OCI-LY7 (cell line): ENCODE data around the gene MRPL2. TPM values are rescaled to one million over a fixed set of nuclear protein-coding genes. Genes with fewer than 3 reads are reported as not detected.

Experiments
- BruUV-seq: library from RNA; stranded (reverse); fragments of 400-500 nt; replicated peaks from 2 replicates; lab custom pipeline; 2021; lab: Mats Ljungman, UMichigan
- CTCF ChIA-PET: fragments of 300-600 bp; sonication (Branson Sonifier 250); formaldehyde crosslinking; loops from one replicate; lab custom pipeline; 2022; ENCODE audit warnings: antibody characterized with exemption; ENCODE audit not compliant: unreplicated experiment; lab: Charles Lee
- POLR2A ChIA-PET: fragments of 300-600 bp; sonication (Branson Sonifier 250); formaldehyde crosslinking; loops from one replicate; lab custom pipeline; 2022; ENCODE audit warnings: antibody characterized with exemption; lab: Charles Lee
- DNase-seq: peaks from one replicate; pipeline ENCODE4 v3.0.0-alpha.2; 2015; ENCODE audit warnings: low spot score
- H2AFZ ChIP-seq: fragments of 200-600 bp; sonication (generic), shearing (Covaris generic); 2 replicates; pipeline ENCODE4 v1.6.1; 2014; ENCODE audit warnings: mild to moderate bottlenecking, antibody characterized with exemption, low read length, moderate library complexity
- H3K27ac ChIP-seq: fragments of 200-600 bp; sonication (generic); 2 replicates; pipeline ENCODE4 v1.5.1; 2014; ENCODE audit warnings: mixed run types, low read depth, mild to moderate bottlenecking, moderate library complexity, low read length, inconsistent platforms; ENCODE audit not compliant: poor library complexity, severe bottlenecking
- H3K36me3 ChIP-seq: fragments of 200-600 bp; sonication (generic); 2 replicates; pipeline ENCODE4 v1.6.1; 2014; ENCODE audit warnings: mild to moderate bottlenecking, antibody characterized with exemption, low read length, moderate library complexity, mixed read lengths; ENCODE audit not compliant: insufficient read depth
- H3K4me1 ChIP-seq: fragments of 200-600 bp; sonication (generic); 2 replicates; pipeline ENCODE4 v1.5.1; 2014; ENCODE audit warnings: mild to moderate bottlenecking, low read length; ENCODE audit not compliant: insufficient read depth, poor library complexity, severe bottlenecking
- H3K4me2 ChIP-seq: fragments of 200-600 bp; sonication (generic); 2 replicates; pipeline ENCODE4 v1.6.1; 2014; ENCODE audit warnings: mild to moderate bottlenecking, low read length
- H3K4me3 ChIP-seq: fragments of 200-600 bp; sonication (generic); 2 replicates; pipeline ENCODE4 v1.5.1; 2014; ENCODE audit warnings: mild to moderate bottlenecking, low read depth, low read length; ENCODE audit not compliant: poor library complexity, severe bottlenecking
- H3K79me2 ChIP-seq: fragments of 200-600 bp; sonication (generic); 2 replicates; pipeline ENCODE4 v1.6.1; 2016; ENCODE audit warnings: low read depth, mild to moderate bottlenecking, low read length, moderate library complexity, mixed read lengths; ENCODE audit not compliant: insufficient read depth
- H3K9me2 ChIP-seq: fragments of 200-600 bp; sonication (generic); 2 replicates; pipeline ENCODE4 v1.6.1; 2016; ENCODE audit warnings: mild to moderate bottlenecking, low read length, mixed read lengths; ENCODE audit not compliant: insufficient read depth
- H3K9me3 ChIP-seq: fragments of 200-600 bp; sonication (generic); 2 replicates; pipeline ENCODE4 v1.6.1; 2014; ENCODE audit warnings: mild to moderate bottlenecking, mixed run types, low read length, mixed read lengths
- H4K20me1 ChIP-seq: fragments of 200-600 bp; sonication (generic); 2 replicates; pipeline ENCODE4 v1.6.1; 2014; ENCODE audit warnings: mild to moderate bottlenecking, antibody characterized with exemption, low read length, moderate library complexity, mixed read lengths; ENCODE audit not compliant: insufficient read depth
- EZH2phosphoT487 ChIP-seq: fragments of 200-600 bp; sonication (generic); IDR thresholded peaks from 2 replicates; pipeline ENCODE4 v1.6.1; 2018; ENCODE audit warnings: low read depth, borderline replicate concordance, mild to moderate bottlenecking, mixed run types, antibody characterized with exemption, low read length, moderate library complexity, mixed read lengths
- intact Hi-C: fragments of 100-400 bp; cut with micrococcal nuclease; formaldehyde crosslinking; loops from one replicate; pipeline ENCODE4 v1.10.0; 2022; ENCODE audit not compliant: unreplicated experiment
- total RNA-seq, 2 experiments: library from RNA; depleted of rRNA in 1 of 2; stranded (reverse); fragments of >200 nt in 1 of 2; shearing (Covaris generic) in 1 of 2; gene quantifications; 2 replicates each; pipeline ENCODE4 v1.2.3, GENCODE V29; 2014 to 2022
- TF ChIP-seq, protein P1 (sequence below): fragments of 200-600 bp; sonication (generic); conservative IDR thresholded peaks from 2 replicates; pipeline ENCODE4 v1.5.1; 2014; ENCODE audit warnings: mild to moderate bottlenecking, antibody characterized with exemption, low read length, moderate library complexity, mixed read lengths

The MRPL2 gene
- total RNA-seq, 2 experiments from 2014 or later = 25.8 to 81.7 TPM

DNA sequence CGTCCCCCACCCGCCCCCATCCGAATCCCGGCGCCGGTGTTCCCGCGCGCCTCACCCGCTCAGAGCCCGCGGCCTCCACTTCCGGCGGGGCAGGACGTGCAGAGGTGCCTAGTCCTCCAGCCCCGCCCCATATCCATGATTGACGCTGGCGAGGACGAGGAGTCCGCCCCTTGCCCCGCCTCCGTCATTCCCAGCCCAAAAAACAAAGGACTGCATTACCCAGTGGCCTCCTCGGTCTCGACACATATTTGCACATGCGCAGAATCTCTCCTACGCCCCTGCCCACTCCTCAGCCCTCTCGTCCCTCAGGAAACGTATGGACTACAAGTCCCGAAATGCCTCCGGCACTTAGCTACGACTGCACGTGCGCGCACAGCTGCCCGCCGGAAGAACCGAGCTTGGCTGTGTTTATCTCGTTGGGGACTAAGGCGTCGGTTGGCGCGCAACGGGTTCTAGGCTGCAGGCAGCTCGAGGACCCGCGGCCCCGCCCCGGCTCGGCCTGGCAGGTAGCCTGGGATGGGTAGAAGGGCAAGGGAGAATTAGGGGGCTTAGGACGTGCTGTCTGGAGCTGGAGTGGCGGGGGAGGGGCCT lies 45.3 kb downstream of the MRPL2 start, which contains the start of the genes KLHDC3 and MEA1:
Gene KLHDC3 (plus strand): TSS at position 407 of the 591 bp plus-strand sequence. CDS start 2,944 bp downstream, outside the sequence.
Gene MEA1 (minus strand): TSS at position 104 of the 591 bp plus-strand sequence. CDS start 133 bp downstream, outside the sequence.
- peak within 1 kb of the TSS; percentile 86 for H3K4me3 ChIP-seq
- no peaks in the 10 kb centered on the region for H4K20me1 ChIP-seq
- ChIA-PET CTCF (interaction anchor here (0.5 to 1.6 kb wide), 5 partner anchors 28 to 268 kb away, joined by 3 to 5 read pairs (median 3); partner anchors contain the start of genes PEX6 and TBCC), POLR2A (interaction anchor here (0.6 to 1.6 kb wide), 14 partner anchors 9 to 726 kb away, joined by 3 to 10 read pairs (median 4); partner anchors contain the start of genes CNPY3, KLC4, MRPL2 and PEX6)
- intact Hi-C loops = loop anchor here (1.0 to 2.0 kb wide), 2 partner anchors 39 to 85 kb away; partner anchors contain the start of genes CNPY3 and CUL7
- DNase-seq = peak; percentile 100
- peaks cover 51% of the 10 kb centered on the region; the same call in 1 of the 2 replicates for H3K36me3 ChIP-seq
- peak within 1 kb of the TSS; percentile 69 for H2AFZ ChIP-seq
- peaks cover 31% of the 10 kb centered on the region for H3K4me1 ChIP-seq
- H3K9me3 ChIP-seq = no peaks in the 10 kb centered on the region
- TF ChIP-seq, protein P1, sequence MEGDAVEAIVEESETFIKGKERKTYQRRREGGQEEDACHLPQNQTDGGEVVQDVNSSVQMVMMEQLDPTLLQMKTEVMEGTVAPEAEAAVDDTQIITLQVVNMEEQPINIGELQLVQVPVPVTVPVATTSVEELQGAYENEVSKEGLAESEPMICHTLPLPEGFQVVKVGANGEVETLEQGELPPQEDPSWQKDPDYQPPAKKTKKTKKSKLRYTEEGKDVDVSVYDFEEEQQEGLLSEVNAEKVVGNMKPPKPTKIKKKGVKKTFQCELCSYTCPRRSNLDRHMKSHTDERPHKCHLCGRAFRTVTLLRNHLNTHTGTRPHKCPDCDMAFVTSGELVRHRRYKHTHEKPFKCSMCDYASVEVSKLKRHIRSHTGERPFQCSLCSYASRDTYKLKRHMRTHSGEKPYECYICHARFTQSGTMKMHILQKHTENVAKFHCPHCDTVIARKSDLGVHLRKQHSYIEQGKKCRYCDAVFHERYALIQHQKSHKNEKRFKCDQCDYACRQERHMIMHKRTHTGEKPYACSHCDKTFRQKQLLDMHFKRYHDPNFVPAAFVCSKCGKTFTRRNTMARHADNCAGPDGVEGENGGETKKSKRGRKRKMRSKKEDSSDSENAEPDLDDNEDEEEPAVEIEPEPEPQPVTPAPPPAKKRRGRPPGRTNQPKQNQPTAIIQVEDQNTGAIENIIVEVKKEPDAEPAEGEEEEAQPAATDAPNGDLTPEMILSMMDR = no peak
- TF ChIP-seq EZH2phosphoT487 = no peak
- H3K4me2 ChIP-seq = peak within 1 kb of the TSS; percentile 99
- H3K27ac ChIP-seq = peak within 1 kb of the TSS; percentile 43
- BruUV-seq = no TSS peak
- H3K79me2 ChIP-seq = peaks cover 30% of the 10 kb centered on the region
- no peaks in the 10 kb centered on the region for H3K9me2 ChIP-seq

DNA sequence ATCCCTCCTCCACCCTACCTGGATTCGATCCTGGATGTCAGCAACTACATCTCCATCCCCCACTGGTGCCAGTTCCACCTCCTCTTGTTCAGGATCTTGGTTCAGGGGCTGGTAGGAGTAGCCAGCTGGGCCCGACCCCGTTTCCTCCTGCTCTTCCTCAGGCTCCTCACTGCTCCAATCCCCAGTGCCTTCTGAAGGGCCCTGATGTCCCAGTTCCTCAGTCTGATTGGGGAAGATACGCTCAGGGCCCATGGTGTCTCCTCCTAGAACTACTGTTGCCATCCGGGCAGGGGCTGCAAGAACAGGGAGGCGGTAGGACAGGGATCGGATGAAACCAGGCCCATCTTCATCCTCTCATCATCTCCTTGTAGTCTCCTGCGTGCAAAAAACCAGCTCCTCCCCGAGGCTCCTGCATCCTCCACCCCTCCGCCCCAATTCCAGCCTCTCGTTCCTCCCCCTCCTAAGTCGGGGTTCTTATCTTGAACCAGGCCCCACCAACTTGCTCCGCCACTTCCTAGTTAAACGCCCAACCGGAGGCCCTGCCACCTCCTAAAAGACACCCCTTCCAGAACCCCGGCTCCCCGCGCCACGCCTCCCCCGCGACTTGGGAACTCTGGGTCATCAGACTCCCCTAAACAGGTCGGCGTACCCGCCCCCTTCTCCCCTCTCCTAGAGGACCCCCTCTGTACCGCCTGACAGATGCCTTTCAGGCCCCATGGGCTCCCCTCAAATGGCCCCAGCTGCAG lies 46.0 kb downstream of the MRPL2 start:
- peaks cover 35% of the 10 kb centered on the region for H3K4me1 ChIP-seq
- intact Hi-C loops = no loop called here
- ChIA-PET POLR2A (interaction anchor here (0.6 to 1.6 kb wide), 9 partner anchors 10 to 542 kb away, joined by 3 to 10 read pairs (median 4); partner anchors contain the start of genes CNPY3, KLC4, MRPL2 and PPP2R5D), CTCF (interaction anchor here (1.0 kb wide), 2 partner anchors 28 to 34 kb away, joined by 3 read pairs; partner anchors contain the start of gene PEX6)
- peak overlapping the region; percentile 69 for H2AFZ ChIP-seq
- H4K20me1 ChIP-seq = no peaks in the 10 kb centered on the region
- H3K36me3 ChIP-seq = peaks cover 51% of the 10 kb centered on the region; the same call in 1 of the 2 replicates
- peaks cover 30% of the 10 kb centered on the region for H3K79me2 ChIP-seq
- peak overlapping the region; percentile 86 for H3K4me3 ChIP-seq
- TF ChIP-seq EZH2phosphoT487 = no peak
- TF ChIP-seq, protein P1 = no peak
- peak; percentile 29 for DNase-seq
- peak overlapping the region; percentile 99 for H3K4me2 ChIP-seq
- H3K9me2 ChIP-seq = no peaks in the 10 kb centered on the region
- peak overlapping the region; percentile 37 for H3K27ac ChIP-seq
- H3K9me3 ChIP-seq = no peaks in the 10 kb centered on the region
- BruUV-seq = no TSS peak
